NCI-H1417 (cell line): ENCODE data around the gene PBLD.
"Not testable (repeated sequence)": the region's sequence is repeated elsewhere in the genome, so short reads cannot be mapped to it uniquely, and the experiment has no call there.

Experiments
- DNase-seq, 3 experiments: peaks; one replicate each; lab custom pipeline; 2025; lab: John Stamatoyannopoulos, UW

PBLD gene

DNA sequence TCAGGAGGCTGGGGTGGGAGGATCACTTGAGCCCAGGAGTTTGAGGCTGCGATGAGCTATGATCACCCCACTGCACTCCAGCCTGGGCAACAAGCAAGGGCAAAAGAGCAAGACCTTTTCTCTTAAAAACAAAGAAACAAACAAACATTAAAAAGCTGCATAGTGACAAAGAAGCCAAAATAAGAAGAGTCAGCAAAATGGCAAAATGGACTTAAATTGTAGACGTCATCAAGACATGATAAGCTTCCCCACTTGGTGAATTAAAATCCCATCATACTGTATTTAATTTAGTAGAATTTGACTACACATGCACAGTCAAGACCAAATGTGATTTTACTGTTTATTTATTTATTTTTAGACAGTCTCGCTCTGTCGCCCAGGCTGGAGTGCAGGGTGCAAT is 52.0 kb downstream of the PBLD start:
- no peak for DNase-seq

DNA sequence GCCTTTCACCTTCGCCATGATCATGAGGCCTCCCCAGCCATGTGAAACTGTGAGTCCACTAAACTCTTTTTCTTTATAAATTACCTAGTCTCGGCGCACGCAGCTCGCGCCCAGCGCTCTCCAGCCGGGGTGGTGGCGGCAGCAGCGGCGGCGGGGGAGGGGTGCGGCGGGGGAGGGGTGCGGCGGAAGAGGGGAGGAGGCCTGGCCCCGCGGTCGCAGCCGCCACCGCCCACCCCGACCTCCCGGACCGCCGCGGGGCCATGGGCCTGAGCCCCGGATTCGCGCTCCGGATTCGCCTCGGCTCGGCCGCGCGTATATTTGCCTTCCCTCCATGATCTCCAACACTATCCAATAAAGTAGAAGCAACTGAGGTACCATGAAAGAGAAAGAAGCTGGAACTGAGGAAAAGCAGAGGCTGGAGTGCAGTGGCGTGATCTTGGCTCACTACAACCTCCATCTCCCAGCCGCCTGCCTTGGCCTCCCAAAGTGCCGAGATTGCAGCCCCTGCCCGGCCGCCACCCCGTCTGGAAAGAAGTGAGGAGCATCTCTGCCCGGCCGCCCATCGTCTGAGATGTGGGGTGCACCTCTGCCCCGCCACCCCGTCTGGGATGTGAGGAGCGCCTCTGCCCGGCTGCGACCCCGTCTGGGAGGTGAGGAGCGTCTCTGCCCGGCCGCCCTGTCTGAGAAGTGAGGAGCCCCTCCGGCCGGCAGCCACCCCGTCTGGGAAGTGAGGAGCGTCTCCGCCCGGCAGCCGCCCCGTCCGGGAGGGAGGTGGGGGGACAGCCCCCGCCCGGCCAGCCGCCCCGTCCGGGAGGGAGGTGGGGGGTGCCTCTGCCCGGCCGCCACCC is 53.6 kb downstream of the PBLD start:
- DNase-seq = not testable (repeated sequence)

DNA sequence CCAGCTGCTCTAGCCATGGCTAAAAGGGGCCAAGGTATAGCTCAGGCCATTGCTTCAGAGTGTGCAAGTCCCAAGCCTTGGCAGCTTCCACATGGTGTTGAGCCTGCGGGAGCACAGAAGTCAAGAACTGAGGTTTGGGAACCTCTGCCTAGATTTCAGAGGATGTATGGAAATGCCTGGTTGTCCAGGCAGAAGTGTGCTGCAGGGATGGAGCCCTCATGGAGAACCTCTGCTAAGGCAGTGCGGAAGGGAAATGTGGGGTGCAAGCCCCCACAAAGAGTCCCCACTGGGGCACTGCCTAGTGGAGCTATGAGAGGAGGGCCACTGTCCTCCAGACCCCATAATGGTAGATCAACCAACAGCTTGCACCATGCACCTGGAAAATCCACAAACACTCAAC is 54.9 kb downstream of the PBLD start:
- DNase-seq = not testable (repeated sequence)

DNA sequence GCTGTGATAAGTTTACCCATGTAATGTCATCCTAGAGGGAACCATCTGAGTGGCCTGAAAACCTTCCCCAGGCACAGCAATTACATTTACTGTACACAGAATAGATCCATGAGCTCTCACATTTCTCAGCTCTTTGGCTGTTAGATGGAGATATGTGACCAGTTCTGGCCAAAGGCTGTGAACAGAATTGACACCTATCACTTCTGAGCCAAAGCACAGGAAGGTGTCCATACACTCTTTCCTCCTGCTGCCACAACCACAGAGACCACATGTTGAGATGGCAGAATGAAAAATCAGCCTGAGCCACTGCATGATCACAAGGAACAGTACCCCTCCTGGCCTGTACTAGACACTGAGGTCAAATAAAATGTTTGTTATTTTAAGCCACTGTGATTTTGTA is 56.5 kb downstream of the PBLD start:
- DNase-seq = no peak

DNA sequence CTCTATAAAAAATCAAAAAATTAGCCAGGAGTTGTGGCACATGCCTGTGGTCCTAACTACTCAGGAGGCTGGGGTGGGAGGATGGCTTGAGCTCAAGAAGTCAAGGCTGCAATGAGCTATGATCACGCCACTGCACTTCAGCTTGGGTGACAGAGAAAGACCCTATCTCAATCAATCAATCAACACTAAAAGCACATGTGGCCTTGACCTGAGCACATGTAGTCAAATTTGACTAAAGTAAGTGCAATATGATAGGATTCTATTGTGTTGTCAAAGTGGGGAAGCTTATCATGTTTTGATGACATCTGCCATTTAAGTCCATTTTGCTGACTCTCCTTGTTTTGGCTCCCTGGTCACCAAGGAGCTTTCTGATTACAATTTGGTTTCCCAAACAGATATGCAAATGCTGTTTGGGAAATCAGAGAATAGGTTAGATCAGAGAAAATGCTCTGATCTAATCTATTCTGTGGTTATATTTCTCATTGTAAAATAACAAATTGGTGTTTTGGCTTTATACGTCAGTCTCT is 57.1 kb downstream of the PBLD start:
- no peak for DNase-seq

DNA sequence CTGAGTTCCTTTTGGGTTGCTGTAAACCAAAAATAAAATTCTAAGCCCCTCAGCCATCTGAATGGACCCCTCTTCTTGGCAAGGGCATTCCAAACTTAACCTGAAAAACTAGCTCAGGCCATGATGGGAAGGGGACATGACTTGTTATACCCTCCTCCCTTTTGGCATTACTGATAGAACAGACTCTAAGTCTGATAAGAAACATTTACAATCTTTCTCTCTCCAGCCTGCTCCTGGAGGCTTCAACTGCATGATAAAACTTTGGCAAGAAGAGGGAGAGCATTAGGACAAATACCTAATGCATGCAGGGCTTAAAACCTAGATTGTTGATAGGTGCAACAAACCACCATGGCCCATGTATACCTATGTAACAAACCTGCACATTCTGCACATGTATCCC is 59.9 kb downstream of the PBLD start:
- DNase-seq = no peak

DNA sequence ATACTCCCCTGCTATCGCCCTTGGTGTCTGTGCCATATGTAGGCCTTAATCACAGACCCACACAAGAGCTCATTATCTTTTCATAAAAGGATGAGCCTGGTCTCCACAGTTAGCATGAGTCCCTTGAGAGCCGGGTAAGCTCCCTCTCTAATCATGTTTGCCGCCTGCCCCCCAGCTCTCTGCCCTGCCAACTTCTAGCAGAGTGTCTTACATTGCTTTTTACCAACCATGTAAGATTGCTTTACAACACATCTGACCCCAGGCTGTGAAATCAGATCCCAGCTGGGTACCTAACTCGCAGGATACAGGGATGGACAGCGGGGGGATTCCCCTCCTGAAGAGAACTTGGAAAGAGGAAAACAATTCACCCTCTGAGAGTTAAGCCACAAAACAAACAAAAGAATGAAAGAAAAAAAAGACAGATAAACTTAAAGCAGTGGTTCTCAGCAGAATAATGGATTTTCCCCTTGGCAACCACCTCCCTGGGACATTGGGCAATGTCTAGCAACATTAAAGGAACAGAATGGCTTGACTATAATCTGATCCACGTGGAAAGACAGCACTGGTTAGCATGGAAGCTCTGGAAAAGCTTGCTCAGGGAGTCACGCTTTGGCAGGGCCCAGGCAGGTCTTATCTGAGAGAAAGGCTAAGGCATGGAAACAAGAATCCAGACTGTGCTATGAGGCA is 61.4 kb downstream of the PBLD start:
- no peak for DNase-seq

DNA sequence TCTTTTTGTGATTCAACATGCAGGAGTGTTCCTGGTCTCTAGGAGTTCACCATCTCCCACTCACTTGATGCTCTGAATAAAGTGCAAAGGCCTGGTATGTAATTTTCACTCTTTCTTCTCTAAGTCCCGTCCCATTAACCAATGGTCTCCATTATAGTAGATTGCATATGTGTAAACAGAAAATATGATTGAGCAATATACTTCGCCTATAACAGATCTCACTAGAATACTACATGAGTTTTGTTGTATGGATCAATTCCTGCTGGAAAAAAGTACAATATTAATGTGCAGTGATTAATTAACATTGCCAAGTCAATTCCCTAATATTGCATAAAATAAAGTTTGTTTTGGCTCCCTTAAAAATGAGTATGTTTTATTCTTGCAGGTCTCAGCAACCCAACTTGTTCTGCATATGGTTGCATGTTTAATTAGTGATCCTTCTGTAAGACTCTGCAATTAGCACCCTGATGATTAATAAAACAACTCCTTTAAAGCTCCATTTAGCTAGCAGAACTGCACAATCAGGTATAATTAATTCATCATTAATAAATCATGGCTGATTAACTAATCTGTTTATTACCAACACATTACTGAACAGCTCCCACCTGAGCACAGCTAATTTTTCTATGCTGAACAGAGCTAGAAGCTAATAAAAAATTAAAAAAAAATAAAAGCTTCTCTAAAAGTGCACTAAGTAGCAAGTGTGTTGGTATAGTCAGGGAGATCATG is 63.0 kb downstream of the PBLD start:
- no peak for DNase-seq

DNA sequence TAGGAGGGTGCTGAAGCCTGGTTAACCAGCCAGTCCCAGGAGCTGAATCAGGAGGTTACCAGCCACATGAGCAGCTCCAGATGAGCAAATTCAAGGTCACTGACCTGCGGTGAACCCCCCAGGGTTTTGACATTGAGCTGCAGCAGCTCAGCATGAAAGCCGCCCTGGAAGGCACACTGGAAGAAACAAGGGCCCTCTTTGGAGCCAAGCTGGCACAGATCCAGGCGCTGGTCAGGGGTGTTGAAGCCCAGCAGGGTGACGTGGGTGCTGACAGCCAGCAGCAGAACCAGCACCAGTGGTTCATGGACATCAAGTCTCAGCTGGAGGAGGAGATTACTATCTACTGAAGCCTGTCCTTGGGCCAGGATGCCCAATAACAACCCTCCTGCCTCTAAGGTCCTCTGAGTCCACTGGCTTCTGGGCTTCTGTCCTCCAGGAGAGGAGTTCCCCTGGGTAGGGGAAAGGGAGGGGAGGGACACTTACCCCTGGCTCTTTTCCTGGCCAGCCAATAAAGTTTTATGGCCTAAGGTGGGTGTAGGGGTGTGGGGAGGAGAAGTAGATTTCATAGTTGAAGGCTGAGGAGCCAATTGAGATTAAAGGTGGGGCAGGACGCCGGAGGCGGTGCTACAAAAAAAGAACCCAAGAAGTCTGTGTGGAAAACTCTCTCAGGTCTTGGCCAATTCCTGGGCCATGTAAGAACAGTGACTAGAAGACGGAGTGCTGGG is 71.4 kb downstream of the PBLD start:
- peak in 1 of 3 experiments; percentile 13 for DNase-seq

DNA sequence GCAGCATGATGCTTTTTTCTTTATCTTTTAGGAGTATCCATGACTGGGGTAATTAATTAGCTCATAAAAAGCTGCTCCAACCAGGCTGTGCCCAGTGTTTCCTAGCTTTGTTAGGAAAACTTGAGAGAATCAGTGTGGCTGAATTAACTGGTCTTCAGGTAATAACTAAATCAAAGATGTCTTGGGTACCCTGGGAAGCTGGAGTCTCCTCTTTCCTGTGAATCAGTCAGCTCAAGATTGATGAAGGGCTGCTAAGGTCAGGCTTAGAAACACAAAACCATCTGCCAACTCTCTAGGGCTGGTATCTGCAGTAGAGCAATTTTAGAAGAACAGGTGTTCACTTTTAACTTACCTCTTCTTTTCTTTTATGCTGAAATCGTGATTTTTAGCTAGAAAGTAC is 79.4 kb downstream of the PBLD start:
- DNase-seq = no peak

DNA sequence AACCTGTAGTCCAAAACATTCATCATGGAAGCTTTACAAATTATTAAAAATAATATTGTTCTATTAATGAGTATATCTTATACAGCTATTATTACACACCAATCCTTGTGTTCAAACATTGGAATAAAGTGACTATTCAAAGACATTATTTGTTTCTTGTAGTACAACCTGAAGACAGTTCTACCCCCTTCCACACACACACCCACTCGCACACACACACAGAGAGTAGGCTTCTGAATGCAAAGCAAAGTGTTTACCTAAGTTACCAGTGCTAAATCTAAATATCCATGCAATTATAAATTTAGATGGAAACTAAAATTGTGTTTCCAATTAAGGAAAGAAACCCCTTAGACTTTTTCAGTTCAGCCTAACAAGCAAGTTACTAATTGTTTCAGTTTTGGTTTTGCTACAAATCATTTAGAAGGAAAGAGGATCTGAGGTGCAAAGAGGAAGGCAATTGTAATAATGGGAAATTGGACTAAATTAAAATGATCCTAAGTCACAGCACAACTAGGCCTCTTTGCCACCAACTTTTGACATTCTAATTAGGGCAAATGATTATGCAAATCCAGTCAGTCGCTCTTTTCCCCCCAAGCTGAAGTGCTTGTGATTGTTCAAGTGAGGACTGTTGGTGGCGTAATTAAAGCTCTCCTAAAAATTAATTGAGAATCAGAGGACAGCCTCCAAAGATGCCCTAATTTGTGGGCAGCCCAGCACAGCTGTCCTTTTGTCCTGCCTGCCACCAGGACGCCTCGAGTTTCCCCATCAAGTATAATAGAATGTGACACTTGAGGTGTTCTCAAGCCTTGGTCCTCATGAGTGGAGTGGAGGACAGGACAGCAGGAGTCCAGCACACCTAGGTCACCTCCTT is 80.9 kb downstream of the PBLD start:
- DNase-seq = peak in 1 of 3 experiments; percentile 35

DNA sequence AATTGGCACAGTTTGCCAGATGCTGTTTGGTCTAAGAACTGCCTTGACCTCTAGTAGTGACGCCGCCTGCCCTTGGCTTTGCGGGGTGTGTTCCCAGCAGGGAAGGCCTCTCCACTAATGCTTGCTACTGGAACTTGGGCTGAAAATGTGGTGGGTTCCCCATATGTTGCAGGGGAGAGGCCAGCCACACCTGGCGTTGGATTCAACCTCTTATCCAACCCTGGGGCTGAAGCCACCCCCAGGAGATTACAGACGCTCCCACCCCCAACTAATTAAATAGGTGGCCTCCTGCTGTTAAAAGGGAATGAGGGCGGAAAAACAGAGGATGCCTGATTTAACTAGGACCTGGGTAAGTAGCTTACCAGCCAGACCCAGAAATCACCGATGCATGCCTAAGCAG is 81.6 kb downstream of the PBLD start:
- peak in 2 of 3 experiments; percentile 22 to 63 for DNase-seq

DNA sequence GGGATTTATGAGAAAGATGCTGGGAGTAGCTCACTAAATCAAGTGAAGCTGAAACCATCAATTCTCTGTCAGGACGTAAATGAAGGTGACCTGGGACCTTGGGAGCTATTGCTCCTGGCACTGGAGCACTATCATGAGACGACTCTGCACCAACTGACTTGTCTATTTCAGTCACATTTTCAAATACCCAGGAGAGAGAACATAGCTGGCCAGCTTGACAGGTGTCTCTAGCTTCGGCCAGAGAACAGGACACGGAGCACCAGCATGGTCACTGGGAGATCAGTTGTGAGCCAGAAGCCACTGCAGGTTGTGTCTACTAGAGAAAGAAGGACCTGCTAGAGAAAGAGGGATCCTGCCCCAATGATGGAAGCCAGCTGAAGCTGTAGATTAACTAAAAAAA is 83.4 kb downstream of the PBLD start:
- DNase-seq = no peak

DNA sequence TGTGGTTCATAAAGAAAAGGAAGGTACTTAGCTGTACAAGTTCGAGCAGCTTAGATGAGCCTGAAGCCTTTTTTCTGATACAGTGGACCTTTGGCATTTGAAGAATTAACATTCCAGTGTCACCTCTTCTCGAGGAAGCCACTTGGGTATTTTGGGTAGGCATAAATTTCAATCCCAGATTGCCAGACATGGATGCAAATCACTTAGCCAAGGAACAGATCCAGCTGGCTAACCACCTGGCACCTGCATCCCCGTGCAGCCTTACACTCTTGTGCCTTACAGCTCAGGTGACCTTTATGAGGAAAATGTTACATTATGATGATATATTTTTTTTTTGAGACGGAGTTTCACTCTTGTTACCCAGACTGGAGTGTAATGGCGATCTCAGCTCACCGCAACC is 84.8 kb downstream of the PBLD start:
- DNase-seq = no peak

DNA sequence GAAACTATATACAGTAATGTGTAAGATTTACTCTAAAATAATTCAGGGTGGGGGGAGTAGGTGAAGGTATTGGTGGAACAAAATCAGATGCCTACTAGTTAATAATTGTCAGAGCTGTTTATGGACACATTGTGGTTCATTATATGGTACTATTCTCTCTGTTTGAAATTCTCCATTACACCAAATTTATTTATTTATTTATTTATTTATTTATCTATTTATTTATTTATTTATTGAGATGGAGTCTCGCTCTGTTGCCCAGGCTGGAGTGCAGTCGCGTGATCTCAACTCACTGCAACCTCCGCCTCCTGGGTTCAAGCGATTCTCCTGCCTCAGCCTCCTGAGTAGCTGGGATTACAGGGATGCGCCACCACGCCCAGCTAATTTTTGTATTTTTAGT is 86.3 kb downstream of the PBLD start:
- not testable (repeated sequence) for DNase-seq

DNA sequence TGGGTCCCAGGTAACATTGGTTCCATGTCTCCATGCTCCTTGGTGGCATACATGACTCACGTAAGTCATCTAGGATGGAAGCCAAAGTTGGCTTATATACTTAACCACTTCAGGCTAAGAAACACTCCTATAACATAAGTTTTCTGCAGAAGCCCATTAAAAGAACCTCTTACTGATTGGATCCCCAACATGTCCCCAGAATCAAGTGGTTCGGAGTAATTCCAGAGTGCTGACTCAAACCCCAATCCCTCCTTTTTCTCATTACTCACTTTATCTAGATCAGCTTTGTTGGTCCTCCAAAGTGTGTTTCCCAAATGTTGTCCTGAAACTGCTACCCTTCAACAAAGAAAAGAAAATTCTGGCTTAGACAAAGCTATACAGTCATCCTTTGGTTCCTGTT is 90.7 kb downstream of the PBLD start:
- no peak for DNase-seq

DNA sequence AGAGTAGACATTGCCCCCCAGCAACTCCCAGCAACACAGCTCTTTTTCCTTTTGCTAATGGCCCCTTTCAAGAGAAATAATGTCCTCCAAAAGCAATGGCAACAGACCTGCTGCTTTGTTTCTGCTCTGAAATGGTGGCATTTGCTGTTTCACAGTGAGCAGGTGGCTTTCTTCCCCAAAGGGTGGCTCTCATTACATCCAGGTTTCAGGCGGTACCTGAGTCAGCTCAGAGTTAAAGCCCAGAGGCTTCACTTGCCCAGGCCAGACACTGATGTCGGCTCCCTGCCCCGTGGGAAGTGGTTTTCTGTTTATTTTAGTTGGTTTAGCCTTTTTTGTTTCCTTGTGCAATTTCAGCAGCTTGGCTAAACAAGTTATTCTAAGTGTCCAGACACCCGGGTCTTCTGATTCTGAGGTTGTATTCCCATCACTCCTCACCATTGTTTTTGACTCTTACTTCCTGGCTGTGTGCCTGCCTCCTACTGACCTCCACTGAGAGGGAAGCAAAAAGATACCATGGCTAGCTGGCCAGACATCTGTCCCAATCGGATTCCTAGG is 93.1 kb downstream of the PBLD start:
- DNase-seq = no peak

DNA sequence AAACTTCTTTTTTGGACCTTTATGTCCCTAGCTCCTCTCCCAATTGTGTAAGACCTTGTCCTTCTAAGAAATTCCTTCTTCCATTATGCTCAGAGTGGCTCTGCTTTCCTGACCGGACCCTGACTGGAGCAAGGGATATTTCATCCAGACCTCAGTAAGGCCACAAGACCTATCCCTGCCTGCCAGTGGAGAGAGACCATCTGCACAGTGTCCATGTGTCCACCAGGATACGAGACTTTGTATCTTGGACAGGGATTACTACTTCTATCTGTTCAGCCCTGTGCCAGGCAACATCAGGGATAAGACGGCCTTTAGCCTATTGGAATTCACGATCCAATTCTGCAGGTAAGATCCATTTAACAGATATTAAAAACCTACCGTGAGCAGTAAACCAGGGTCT is 93.7 kb downstream of the PBLD start:
- DNase-seq = no peak

DNA sequence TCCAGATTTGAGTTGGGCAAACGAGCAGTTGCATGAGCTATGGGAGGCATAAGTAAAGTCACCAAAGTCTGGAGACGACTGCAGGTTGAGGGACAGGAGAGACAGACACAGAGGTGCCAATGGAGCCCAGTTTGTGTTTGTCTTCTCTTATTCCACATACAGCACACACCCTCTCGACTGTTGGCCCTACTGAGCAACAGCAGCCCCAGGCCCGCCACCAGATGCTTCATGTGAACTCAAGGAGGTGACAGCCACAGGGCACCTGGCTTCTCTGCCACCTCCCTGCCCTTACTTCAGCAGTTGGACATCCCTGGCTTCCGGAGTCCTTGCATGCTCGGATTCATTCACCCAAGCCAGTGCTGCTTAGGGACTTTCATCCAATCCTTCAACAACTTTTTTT is 94.4 kb downstream of the PBLD start:
- DNase-seq = no peak

DNA sequence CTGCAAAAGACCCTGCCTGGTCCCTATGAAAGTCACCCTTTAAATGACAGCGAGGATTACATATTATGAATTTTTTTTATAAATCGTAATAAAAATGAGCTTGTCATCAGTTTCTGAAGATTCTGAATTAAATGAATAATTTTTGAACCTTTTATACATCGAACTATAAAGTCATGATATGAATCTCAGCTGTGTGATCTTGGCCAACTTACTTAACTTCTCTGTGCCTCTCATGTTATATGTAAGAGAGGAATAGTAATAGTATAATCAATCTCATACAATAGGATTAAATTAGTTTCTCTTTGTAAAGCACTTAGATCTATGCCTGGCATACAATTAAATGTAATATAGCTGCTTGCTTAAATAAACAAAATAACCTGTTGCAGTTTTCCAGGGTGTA is 95.6 kb downstream of the PBLD start:
- no peak for DNase-seq

DNA sequence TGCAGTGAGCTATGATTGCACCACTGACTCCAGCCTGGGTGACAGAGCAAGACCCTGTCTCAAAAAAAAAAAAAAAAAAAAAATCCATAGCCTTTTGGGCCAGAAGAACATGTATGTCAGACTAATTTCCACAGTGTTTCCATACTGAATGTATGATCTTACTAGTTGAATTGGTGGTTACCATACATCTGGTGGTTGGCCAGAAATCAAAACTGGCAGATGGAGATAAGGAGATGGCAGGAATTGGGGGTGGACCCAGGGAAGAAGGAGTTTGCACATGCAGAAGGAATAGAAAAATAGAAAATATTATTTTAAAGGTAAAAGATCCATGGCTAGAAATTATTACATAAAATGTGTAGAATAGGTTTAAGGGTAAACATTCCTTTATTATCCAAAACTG is 97.1 kb downstream of the PBLD start:
- DNase-seq = no peak
